HepG2 (cell line): ENCODE data around the gene DHX16. TPM values are rescaled to one million over a fixed set of nuclear protein-coding genes. Genes with fewer than 3 reads are reported as not detected.

Experiments
- CBX1 ChIP-seq: IDR thresholded peaks from one replicate; pipeline ENCODE4 v1.6.1; 2016; ENCODE audit warnings: antibody characterized with exemption, low read depth
- HOXA3 ChIP-seq: sonication (generic); formaldehyde crosslinking; IDR thresholded peaks from 2 replicates; pipeline ENCODE4 v1.5.0; 2020; ENCODE audit warnings: missing genetic modification reagents
- IKZF4 ChIP-seq: sonication (generic); formaldehyde crosslinking; IDR thresholded peaks from 2 replicates; pipeline ENCODE4 v1.5.1; 2020; ENCODE audit warnings: borderline replicate concordance, mild to moderate bottlenecking, low read depth, missing genetic modification reagents; ENCODE audit errors: not compliant biosample characterization
- JUNB ChIP-seq: sonication (generic); formaldehyde crosslinking; IDR thresholded peaks from 2 replicates; pipeline ENCODE4 v1.8.0; 2022; ENCODE audit warnings: missing genetic modification reagents, mild to moderate bottlenecking, borderline replicate concordance
- PRPF4 ChIP-seq: fragments of 200-400 bp; formaldehyde crosslinking; IDR thresholded peaks from 2 replicates; pipeline ENCODE4 v1.6.1; 2016; ENCODE audit warnings: low read length, low read depth; ENCODE audit not compliant: poor library complexity, severe bottlenecking
- SMYD3 ChIP-seq: sonication (generic); formaldehyde crosslinking; IDR thresholded peaks from 2 replicates; pipeline ENCODE4 v1.8.1; 2023; ENCODE audit warnings: mild to moderate bottlenecking, missing genetic modification reagents
- XRCC5 ChIP-seq: fragments of 200-400 bp; formaldehyde crosslinking; optimal IDR thresholded peaks from 2 replicates; pipeline ENCODE3; 2017; ENCODE audit warnings: mild to moderate bottlenecking, low read length
- ZNF121 ChIP-seq: sonication (generic); formaldehyde crosslinking; IDR thresholded peaks from 2 replicates; pipeline ENCODE4 v1.5.0; 2020; ENCODE audit warnings: mild to moderate bottlenecking, missing genetic modification reagents
- ZNF33A ChIP-seq: sonication (generic); formaldehyde crosslinking; IDR thresholded peaks from 2 replicates; pipeline ENCODE4 v1.5.1; 2020; ENCODE audit warnings: missing genetic modification reagents, mild to moderate bottlenecking, moderate library complexity, borderline replicate concordance
- ZNF431 ChIP-seq: sonication (generic); formaldehyde crosslinking; IDR thresholded peaks from 2 replicates; pipeline ENCODE4 v1.9.0; 2022; ENCODE audit warnings: missing genetic modification reagents, low read depth, mild to moderate bottlenecking, borderline replicate concordance
- ZNF567 ChIP-seq: sonication (generic); formaldehyde crosslinking; IDR thresholded peaks from 2 replicates; pipeline ENCODE4 v1.8.1; 2023; ENCODE audit warnings: mild to moderate bottlenecking, missing genetic modification reagents, borderline replicate concordance
- ZNF616 ChIP-seq: sonication (generic); formaldehyde crosslinking; IDR thresholded peaks from 2 replicates; pipeline ENCODE4 v1.5.0; 2020; ENCODE audit warnings: low read depth, mild to moderate bottlenecking, missing genetic modification reagents
- ZNF619 ChIP-seq: sonication (generic); formaldehyde crosslinking; IDR thresholded peaks from 2 replicates; pipeline ENCODE4 v1.4.0; 2020; ENCODE audit warnings: mild to moderate bottlenecking, missing genetic modification reagents
- ZSCAN9 ChIP-seq: IDR thresholded peaks from 2 replicates; pipeline ENCODE4 v1.6.1; 2016; ENCODE audit warnings: borderline replicate concordance
- polyA plus RNA-seq, 8 experiments: library from polyadenylated mRNA; depleted of rRNA in 3 of 8; stranded (reverse) in 7 of 8; unstranded in 1 of 8; fragments of >200 nt; fragmentation: Illumina TruSeq in 4 of 8; extraction: Trizol in 4 of 8; gene quantifications; 2 replicates each; pipeline versions ENCODE4 v1.2.1 to v1.2.3, GENCODE V29; 2011 to 2016; ENCODE audit warnings: low read depth in 4 of 8, missing spikeins in 1 of 8, mixed read lengths in 1 of 8; ENCODE audit not compliant: insufficient read depth in 1 of 8
- total RNA-seq, 5 experiments: library from RNA; depleted of rRNA; stranded (reverse); fragments of >200 nt; fragmentation: Illumina TruSeq; extraction: Trizol; gene quantifications; 2 replicates each; pipeline ENCODE4 v1.2.3, GENCODE V29; 2016; ENCODE audit warnings: low read depth in 1 of 5
- TF ChIP-seq, protein P1 (sequence below): sonication (generic); formaldehyde crosslinking; IDR thresholded peaks from 2 replicates; pipeline ENCODE4 v1.9.0; 2021; ENCODE audit warnings: mild to moderate bottlenecking, missing genetic modification reagents
- TF ChIP-seq, protein P2 (sequence below): conservative IDR thresholded peaks from 2 replicates; pipeline ENCODE4 v1.6.1; 2018; ENCODE audit warnings: missing genetic modification reagents
- TF ChIP-seq, protein P3 (sequence below): sonication (generic); formaldehyde crosslinking; IDR thresholded peaks from 2 replicates; pipeline ENCODE4 v1.5.0; 2020; ENCODE audit warnings: mild to moderate bottlenecking, missing genetic modification reagents, borderline replicate concordance

The DHX16 gene
- total and polyA plus RNA-seq, 2 of the 13 experiments (the other 11 are each of a cell fraction or from before 2014, with no cell fraction given): 57.0 to 58.5 TPM

DNA sequence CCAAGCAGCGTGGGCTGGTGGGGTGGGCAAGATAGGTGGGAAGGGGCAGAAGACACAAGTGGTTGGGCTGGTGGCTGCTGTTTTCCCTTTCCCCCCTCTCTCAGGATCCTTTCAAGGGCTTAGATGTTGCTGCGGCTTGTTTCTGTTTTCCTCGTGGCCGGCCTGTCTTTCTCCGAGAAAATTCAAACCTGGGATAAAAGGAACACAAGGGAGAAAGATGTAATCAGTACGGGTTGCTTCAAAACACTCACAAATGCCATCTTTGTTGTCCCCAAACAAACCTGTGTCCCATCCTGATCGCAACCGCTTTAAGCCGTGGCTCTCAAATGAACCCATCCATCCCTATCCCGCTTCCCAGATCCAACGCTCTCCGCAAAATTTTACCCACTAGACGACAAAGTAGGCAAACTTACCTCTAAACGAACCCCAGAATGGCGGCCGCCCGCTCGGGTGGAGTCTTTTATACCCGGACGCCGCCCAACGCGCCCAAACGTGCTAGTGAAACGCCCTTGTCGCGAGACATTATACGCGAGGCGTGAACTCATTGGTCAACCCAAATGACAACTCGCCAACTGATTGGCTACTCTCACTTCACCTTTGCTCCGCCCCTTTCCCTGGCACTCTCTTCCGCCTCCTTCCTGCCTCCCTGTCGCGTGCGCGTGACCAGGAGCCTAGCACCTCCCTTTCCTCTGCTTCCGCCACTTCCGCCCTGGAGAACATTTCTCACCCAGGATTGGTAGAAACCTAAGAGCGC lies 55.8 kb downstream of the DHX16 start, which contains the start of gene PPP1R10 (continued):
- TF ChIP-seq, protein P1, sequence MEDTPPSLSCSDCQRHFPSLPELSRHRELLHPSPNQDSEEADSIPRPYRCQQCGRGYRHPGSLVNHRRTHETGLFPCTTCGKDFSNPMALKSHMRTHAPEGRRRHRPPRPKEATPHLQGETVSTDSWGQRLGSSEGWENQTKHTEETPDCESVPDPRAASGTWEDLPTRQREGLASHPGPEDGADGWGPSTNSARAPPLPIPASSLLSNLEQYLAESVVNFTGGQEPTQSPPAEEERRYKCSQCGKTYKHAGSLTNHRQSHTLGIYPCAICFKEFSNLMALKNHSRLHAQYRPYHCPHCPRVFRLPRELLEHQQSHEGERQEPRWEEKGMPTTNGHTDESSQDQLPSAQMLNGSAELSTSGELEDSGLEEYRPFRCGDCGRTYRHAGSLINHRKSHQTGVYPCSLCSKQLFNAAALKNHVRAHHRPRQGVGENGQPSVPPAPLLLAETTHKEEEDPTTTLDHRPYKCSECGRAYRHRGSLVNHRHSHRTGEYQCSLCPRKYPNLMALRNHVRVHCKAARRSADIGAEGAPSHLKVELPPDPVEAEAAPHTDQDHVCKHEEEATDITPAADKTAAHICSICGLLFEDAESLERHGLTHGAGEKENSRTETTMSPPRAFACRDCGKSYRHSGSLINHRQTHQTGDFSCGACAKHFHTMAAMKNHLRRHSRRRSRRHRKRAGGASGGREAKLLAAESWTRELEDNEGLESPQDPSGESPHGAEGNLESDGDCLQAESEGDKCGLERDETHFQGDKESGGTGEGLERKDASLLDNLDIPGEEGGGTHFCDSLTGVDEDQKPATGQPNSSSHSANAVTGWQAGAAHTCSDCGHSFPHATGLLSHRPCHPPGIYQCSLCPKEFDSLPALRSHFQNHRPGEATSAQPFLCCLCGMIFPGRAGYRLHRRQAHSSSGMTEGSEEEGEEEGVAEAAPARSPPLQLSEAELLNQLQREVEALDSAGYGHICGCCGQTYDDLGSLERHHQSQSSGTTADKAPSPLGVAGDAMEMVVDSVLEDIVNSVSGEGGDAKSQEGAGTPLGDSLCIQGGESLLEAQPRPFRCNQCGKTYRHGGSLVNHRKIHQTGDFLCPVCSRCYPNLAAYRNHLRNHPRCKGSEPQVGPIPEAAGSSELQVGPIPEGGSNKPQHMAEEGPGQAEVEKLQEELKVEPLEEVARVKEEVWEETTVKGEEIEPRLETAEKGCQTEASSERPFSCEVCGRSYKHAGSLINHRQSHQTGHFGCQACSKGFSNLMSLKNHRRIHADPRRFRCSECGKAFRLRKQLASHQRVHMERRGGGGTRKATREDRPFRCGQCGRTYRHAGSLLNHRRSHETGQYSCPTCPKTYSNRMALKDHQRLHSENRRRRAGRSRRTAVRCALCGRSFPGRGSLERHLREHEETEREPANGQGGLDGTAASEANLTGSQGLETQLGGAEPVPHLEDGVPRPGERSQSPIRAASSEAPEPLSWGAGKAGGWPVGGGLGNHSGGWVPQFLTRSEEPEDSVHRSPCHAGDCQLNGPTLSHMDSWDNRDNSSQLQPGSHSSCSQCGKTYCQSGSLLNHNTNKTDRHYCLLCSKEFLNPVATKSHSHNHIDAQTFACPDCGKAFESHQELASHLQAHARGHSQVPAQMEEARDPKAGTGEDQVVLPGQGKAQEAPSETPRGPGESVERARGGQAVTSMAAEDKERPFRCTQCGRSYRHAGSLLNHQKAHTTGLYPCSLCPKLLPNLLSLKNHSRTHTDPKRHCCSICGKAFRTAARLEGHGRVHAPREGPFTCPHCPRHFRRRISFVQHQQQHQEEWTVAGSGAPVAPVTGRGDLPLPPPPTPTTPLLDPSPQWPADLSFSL (CRISPR knock-in tag): no peak
- TF ChIP-seq CBX1 (no peak), SMYD3 (CRISPR knock-in tag) (peak; percentile 96; the same call in 1 of the 2 replicates), ZNF567 (no peak), HOXA3 (CRISPR knock-in tag) (peak; percentile 80), PRPF4 (no peak), ZNF616 (CRISPR knock-in tag) (0 out of 2 replicates have a peak, but pooled peaks have one; percentile 31), XRCC5 (peak; percentile 7), ZNF619 (no peak), ZSCAN9 (CRISPR knock-in tag) (peak; percentile 88), IKZF4 (CRISPR knock-in tag) (no peak), ZNF33A (CRISPR knock-in tag) (no peak), ZNF121 (CRISPR knock-in tag) (no peak), JUNB (CRISPR knock-in tag) (no peak), ZNF431 (CRISPR knock-in tag) (peak; percentile 80; the same call in 1 of the 2 replicates)
- TF ChIP-seq, protein P2, sequence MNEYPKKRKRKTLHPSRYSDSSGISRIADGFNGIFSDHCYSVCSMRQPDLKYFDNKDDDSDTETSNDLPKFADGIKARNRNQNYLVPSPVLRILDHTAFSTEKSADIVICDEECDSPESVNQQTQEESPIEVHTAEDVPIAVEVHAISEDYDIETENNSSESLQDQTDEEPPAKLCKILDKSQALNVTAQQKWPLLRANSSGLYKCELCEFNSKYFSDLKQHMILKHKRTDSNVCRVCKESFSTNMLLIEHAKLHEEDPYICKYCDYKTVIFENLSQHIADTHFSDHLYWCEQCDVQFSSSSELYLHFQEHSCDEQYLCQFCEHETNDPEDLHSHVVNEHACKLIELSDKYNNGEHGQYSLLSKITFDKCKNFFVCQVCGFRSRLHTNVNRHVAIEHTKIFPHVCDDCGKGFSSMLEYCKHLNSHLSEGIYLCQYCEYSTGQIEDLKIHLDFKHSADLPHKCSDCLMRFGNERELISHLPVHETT: peak; percentile 56; the same call in 1 of the 2 replicates
- TF ChIP-seq, protein P3, sequence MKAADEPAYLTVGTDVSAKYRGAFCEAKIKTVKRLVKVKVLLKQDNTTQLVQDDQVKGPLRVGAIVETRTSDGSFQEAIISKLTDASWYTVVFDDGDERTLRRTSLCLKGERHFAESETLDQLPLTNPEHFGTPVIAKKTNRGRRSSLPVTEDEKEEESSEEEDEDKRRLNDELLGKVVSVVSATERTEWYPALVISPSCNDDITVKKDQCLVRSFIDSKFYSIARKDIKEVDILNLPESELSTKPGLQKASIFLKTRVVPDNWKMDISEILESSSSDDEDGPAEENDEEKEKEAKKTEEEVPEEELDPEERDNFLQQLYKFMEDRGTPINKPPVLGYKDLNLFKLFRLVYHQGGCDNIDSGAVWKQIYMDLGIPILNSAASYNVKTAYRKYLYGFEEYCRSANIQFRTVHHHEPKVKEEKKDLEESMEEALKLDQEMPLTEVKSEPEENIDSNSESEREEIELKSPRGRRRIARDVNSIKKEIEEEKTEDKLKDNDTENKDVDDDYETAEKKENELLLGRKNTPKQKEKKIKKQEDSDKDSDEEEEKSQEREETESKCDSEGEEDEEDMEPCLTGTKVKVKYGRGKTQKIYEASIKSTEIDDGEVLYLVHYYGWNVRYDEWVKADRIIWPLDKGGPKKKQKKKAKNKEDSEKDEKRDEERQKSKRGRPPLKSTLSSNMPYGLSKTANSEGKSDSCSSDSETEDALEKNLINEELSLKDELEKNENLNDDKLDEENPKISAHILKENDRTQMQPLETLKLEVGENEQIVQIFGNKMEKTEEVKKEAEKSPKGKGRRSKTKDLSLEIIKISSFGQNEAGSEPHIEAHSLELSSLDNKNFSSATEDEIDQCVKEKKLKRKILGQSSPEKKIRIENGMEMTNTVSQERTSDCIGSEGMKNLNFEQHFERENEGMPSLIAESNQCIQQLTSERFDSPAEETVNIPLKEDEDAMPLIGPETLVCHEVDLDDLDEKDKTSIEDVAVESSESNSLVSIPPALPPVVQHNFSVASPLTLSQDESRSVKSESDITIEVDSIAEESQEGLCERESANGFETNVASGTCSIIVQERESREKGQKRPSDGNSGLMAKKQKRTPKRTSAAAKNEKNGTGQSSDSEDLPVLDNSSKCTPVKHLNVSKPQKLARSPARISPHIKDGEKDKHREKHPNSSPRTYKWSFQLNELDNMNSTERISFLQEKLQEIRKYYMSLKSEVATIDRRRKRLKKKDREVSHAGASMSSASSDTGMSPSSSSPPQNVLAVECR (CRISPR knock-in tag): no peak
